Measurements from ENCODE around the gene ADAMTSL3.

DNA sequence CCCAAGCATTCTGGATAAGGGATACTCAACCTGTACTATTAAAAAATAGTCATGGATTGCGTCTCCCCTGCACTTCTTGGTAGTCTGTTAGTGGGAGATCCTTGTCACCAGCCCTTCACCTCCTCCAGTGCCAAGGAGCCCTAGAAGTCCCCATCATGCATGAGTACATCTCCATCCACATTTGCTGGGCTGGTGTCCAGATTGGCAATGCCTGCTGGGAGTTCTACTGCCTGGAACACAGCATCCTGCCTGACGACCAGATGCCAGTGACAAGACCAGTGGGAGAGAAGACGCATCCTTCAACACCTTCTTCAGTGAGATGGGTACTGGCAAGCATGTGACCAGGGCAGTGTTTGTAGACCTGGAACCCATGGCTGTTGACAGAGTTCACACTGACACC is 85.7 kb downstream of the ADAMTSL3 start:
- TF ChIP-seq, protein P1, sequence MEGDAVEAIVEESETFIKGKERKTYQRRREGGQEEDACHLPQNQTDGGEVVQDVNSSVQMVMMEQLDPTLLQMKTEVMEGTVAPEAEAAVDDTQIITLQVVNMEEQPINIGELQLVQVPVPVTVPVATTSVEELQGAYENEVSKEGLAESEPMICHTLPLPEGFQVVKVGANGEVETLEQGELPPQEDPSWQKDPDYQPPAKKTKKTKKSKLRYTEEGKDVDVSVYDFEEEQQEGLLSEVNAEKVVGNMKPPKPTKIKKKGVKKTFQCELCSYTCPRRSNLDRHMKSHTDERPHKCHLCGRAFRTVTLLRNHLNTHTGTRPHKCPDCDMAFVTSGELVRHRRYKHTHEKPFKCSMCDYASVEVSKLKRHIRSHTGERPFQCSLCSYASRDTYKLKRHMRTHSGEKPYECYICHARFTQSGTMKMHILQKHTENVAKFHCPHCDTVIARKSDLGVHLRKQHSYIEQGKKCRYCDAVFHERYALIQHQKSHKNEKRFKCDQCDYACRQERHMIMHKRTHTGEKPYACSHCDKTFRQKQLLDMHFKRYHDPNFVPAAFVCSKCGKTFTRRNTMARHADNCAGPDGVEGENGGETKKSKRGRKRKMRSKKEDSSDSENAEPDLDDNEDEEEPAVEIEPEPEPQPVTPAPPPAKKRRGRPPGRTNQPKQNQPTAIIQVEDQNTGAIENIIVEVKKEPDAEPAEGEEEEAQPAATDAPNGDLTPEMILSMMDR (IDR thresholded peaks at IDR 0.05), result no peak
- no peak for TF ChIP-seq POLR2A (IDR thresholded peaks at IDR 0.05)

All from lower leg skin (tissue), 3 donors.